A549 (cell line): Measurements from ENCODE around the gene SLC43A1. TPM values are rescaled to one million over a fixed set of nuclear protein-coding genes. Genes with fewer than 3 reads are reported as not detected.

Experiments
- ATAC-seq, 2 experiments: fragments of 200-7000 bp in 1 of 2; fragments of >200 bp in 1 of 2; cut with Nextera tagmentation in 1 of 2; cut with Tn5 transposase in 1 of 2; 3 replicates each; pipeline versions ENCODE4 v1.8.0 to v1.9.1; 2018 to 2020; ENCODE audit warnings: mild to moderate bottlenecking in 1 of 2, moderate library complexity in 1 of 2
- CTCF ChIA-PET: fragments of 300-600 bp; sonication (Branson Sonifier 250); formaldehyde crosslinking; extraction: SDS; loops from one replicate; lab custom pipeline; 2021; ENCODE audit warnings: antibody characterized with exemption, inconsistent platforms; lab: Yijun Ruan, JAX
- POLR2A ChIA-PET: fragments of 350-600 bp; formaldehyde crosslinking; extraction: SDS; loops from one replicate; lab custom pipeline; 2021; ENCODE audit warnings: antibody characterized with exemption, inconsistent platforms; lab: Yijun Ruan, JAX
- DNase-seq, 2 experiments: peaks; one replicate each; pipeline versions ENCODE4 v3.0.0 to v3.0.0-alpha.2; 2011 to 2016; ENCODE audit warnings: low read depth in 1 of 2, low spot score in 1 of 2
- FAIRE-seq: peaks from 2 replicates; lab custom pipeline; 2011; peaks lifted over from hg19 to GRCh38; lab: Jason Lieb, UNC
- H3K27ac ChIP-seq, 2 experiments: fragments of >200 bp; sonication (Bioruptor Twin); formaldehyde crosslinking; 3 replicates each; pipeline ENCODE4 v1.5.1; 2016 to 2017
- H3K4me1 ChIP-seq: fragments of >200 bp; sonication (Bioruptor Twin); formaldehyde crosslinking; 3 replicates; pipeline ENCODE4 v1.6.1; 2016
- H3K4me2 ChIP-seq: fragments of >200 bp; sonication (Bioruptor Twin); formaldehyde crosslinking; 3 replicates; pipeline ENCODE4 v1.6.1; 2016
- H3K4me3 ChIP-seq: fragments of >200 bp; sonication (Bioruptor Twin); formaldehyde crosslinking; 3 replicates; pipeline ENCODE4 v1.5.1; 2016
- H3K9me3 ChIP-seq: fragments of >200 bp; sonication (Bioruptor Twin); formaldehyde crosslinking; 3 replicates; pipeline ENCODE4 v1.6.1; 2016
- BHLHE40 ChIP-seq: IDR thresholded peaks from 2 replicates; pipeline ENCODE4 v1.6.1; 2012; ENCODE audit warnings: low read depth, low read length, inconsistent platforms
- CBX2 ChIP-seq: fragments of 200-600 bp; sonication (generic); IDR thresholded peaks from 2 replicates; pipeline ENCODE4 v1.6.1; 2016; ENCODE audit warnings: low read depth, mild to moderate bottlenecking, borderline replicate concordance
- CEBPB ChIP-seq, 2 experiments: fragments of >200 bp in 1 of 2; sonication (Bioruptor Twin) in 1 of 2; formaldehyde crosslinking in 1 of 2; IDR thresholded peaks; 2 replicates each; pipeline ENCODE4 v1.6.1; 2012 to 2016
- CHD2 ChIP-seq: fragments of 150-350 bp; IDR thresholded peaks from 2 replicates; pipeline ENCODE4 v1.6.1; 2014; ENCODE audit warnings: low read length; ENCODE audit not compliant: partially characterized antibody
- CHD4 ChIP-seq: fragments of 200-600 bp; sonication (generic); IDR thresholded peaks from 2 replicates; pipeline ENCODE4 v1.6.1; 2016; ENCODE audit warnings: antibody characterized with exemption, mild to moderate bottlenecking, borderline replicate concordance
- EP300 ChIP-seq, 2 experiments: fragments of >200 bp; sonication (Bioruptor Twin); formaldehyde crosslinking; IDR thresholded peaks; 2 replicates in 1 of 2; 3 replicates in 1 of 2; pipeline ENCODE4 v1.6.1; 2016 to 2017
- ESRRA ChIP-seq: fragments of 150-350 bp; IDR thresholded peaks from 2 replicates; pipeline ENCODE4 v1.6.1; 2014; ENCODE audit warnings: mild to moderate bottlenecking, low read length, borderline replicate concordance
- FOXS1 ChIP-seq: fragments of 250-450 bp; sonication (Bioruptor Pico); IDR thresholded peaks from 2 replicates; pipeline ENCODE4 v1.5.0; 2020; ENCODE audit warnings: mild to moderate bottlenecking, moderate library complexity
- GATA3 ChIP-seq: IDR thresholded peaks from 2 replicates; pipeline ENCODE4 v1.6.1; 2012; ENCODE audit warnings: borderline replicate concordance
- HDAC2 ChIP-seq: fragments of 200-600 bp; sonication (generic); IDR thresholded peaks from 2 replicates; pipeline ENCODE4 v1.6.1; 2016
- HES2 ChIP-seq: fragments of >200 bp; sonication (Bioruptor Twin); formaldehyde crosslinking; IDR thresholded peaks from 2 replicates; pipeline ENCODE4 v1.6.1; 2016
- HEYL ChIP-seq: fragments of 250-450 bp; sonication (Bioruptor Pico); IDR thresholded peaks from 2 replicates; pipeline ENCODE4 v1.8.0; 2021; ENCODE audit warnings: mild to moderate bottlenecking, moderate library complexity
- HOXB5 ChIP-seq: fragments of 250-450 bp; sonication (Bioruptor Pico); IDR thresholded peaks from 2 replicates; pipeline ENCODE4 v1.5.0; 2020; ENCODE audit warnings: mild to moderate bottlenecking, moderate library complexity
- MAFK ChIP-seq: fragments of 450-650 bp; IDR thresholded peaks from 2 replicates; pipeline ENCODE4 v1.6.1; 2014; ENCODE audit not compliant: partially characterized antibody
- MYC ChIP-seq: IDR thresholded peaks from 2 replicates; pipeline ENCODE4 v1.6.1; 2012; ENCODE audit warnings: mild to moderate bottlenecking, inconsistent platforms, low read length, improper control_type of control experiment, borderline replicate concordance
- NPAS2 ChIP-seq: fragments of 250-450 bp; sonication (Bioruptor Pico); IDR thresholded peaks from 2 replicates; pipeline ENCODE4 v1.8.0; 2022; ENCODE audit warnings: mild to moderate bottlenecking, moderate library complexity, borderline replicate concordance
- NR3C1 ChIP-seq: fragments of >200 bp; sonication (Bioruptor Twin); formaldehyde crosslinking; IDR thresholded peaks from 3 replicates; pipeline ENCODE4 v1.6.1; 2017
- POLR2A ChIP-seq: IDR thresholded peaks from 2 replicates; pipeline ENCODE4 v1.6.1; 2012; ENCODE audit warnings: mild to moderate bottlenecking, low read length
- RAD21 ChIP-seq, 2 experiments: fragments of >200 bp in 1 of 2; sonication (Bioruptor Twin) in 1 of 2; formaldehyde crosslinking in 1 of 2; IDR thresholded peaks in 1 of 2; conservative IDR thresholded peaks in 1 of 2; 2 replicates in 1 of 2; 3 replicates in 1 of 2; pipeline ENCODE4 v1.6.1; 2012 to 2018; ENCODE audit warnings: inconsistent platforms in 1 of 2
- RFX5 ChIP-seq: fragments of 450-650 bp; IDR thresholded peaks from 2 replicates; pipeline ENCODE4 v1.7.1; 2014; ENCODE audit warnings: antibody characterized with exemption, mild to moderate bottlenecking, moderate library complexity
- SMC3 ChIP-seq: fragments of >200 bp; sonication (Bioruptor Twin); formaldehyde crosslinking; IDR thresholded peaks from 3 replicates; pipeline ENCODE4 v1.6.1; 2018; ENCODE audit warnings: inconsistent platforms
- SREBF2 ChIP-seq: fragments of 450-650 bp; IDR thresholded peaks from 2 replicates; pipeline ENCODE4 v1.6.1; 2014; ENCODE audit warnings: mild to moderate bottlenecking, moderate library complexity
- TP53 ChIP-seq: fragments of 250-450 bp; sonication (Bioruptor Pico); IDR thresholded peaks from 2 replicates; pipeline ENCODE4 v1.5.0; 2021; ENCODE audit warnings: mild to moderate bottlenecking, moderate library complexity
- ZFP36 ChIP-seq: fragments of 450-650 bp; IDR thresholded peaks from 2 replicates; pipeline ENCODE4 v1.6.1; 2014; ENCODE audit warnings: borderline replicate concordance; ENCODE audit not compliant: partially characterized antibody
- ZNF302 ChIP-seq: fragments of 250-450 bp; sonication (Bioruptor Pico); IDR thresholded peaks from 2 replicates; pipeline ENCODE4 v1.9.0; 2021; ENCODE audit warnings: inconsistent platforms, mild to moderate bottlenecking, moderate library complexity
- WGBS: methylation state at CpG from one replicate; pipeline ENCODE4 v1.1.6; 2017; ENCODE audit errors: missing lambda C conversion rate; 5-methylcytosine and 5-hydroxymethylcytosine counted together
- polyA plus RNA-seq, 4 experiments: library from polyadenylated mRNA; depleted of rRNA in 3 of 4; stranded (reverse); fragments of >200 nt; fragmentation: RNase III in 1 of 4; extraction: RNeasy Plus Mini Kit Qiagen cat#74134 plus additional on column Dnase treatment in 1 of 4; gene quantifications; 2 replicates in 3 of 4; 3 replicates in 1 of 4; pipeline ENCODE4 v1.2.3, GENCODE V29; 2011 to 2017
- TF ChIP-seq, protein P1 (sequence below): fragments of 250-450 bp; sonication (Bioruptor Pico); IDR thresholded peaks from 2 replicates; pipeline ENCODE4 v1.5.0; 2021; ENCODE audit warnings: mild to moderate bottlenecking, moderate library complexity, borderline replicate concordance
- TF ChIP-seq, protein P2 (sequence below): fragments of 450-650 bp; IDR thresholded peaks from 2 replicates; pipeline ENCODE4 v1.6.1; 2014; ENCODE audit warnings: antibody characterized with exemption
- TF ChIP-seq, protein P3 (sequence below): fragments of 150-350 bp; IDR thresholded peaks from 2 replicates; pipeline ENCODE4 v1.6.1; 2014; ENCODE audit warnings: low read depth, mild to moderate bottlenecking, low read length
- TF ChIP-seq, protein P4 (sequence below): IDR thresholded peaks from 2 replicates; pipeline ENCODE4 v1.6.1; 2012
- TF ChIP-seq, protein P5 (sequence below): fragments of >200 bp; sonication (Bioruptor Twin); formaldehyde crosslinking; IDR thresholded peaks from 3 replicates; pipeline ENCODE4 v1.6.1; 2016

Gene SLC43A1
- polyA plus RNA-seq, 2 of the 4 experiments (the other 2 are of a cell fraction): 1.0 to 4.6 TPM

DNA sequence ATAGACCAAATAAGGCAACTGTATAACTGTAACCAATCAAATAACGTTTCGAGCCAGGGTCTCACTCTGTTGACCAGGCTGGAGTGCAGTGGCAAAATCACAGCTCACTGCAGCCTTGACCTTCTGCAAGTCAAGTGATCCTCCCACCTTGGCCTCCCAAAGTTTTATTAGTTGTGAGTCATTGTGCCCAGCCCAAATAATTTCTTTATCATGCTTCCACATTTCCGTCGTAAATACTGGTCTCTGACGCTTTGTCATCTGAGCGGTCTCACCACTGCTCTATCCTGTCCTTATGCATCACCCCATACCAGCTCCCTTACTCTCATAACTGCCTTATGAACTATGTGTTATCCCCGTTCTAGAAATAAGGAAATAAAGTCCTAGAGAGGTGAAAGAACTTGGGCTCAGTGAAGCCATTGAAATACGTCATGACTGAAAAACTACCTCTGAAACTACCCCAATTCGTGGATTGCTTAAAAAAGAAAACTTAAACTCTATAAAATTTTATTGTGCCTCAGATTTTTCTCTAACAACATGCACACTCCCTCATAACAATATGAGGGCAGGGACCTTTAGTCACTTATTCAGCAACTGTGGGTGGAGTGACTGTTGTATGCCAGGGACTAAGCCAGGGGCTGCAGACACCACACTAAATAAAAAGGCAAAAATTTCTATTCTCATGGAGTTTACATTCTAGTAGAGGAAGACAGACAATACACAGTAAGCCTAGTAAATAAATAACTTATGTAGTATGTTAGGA, 71.0 kb downstream of the SLC43A1 start (continued):
- TF ChIP-seq, protein P1, sequence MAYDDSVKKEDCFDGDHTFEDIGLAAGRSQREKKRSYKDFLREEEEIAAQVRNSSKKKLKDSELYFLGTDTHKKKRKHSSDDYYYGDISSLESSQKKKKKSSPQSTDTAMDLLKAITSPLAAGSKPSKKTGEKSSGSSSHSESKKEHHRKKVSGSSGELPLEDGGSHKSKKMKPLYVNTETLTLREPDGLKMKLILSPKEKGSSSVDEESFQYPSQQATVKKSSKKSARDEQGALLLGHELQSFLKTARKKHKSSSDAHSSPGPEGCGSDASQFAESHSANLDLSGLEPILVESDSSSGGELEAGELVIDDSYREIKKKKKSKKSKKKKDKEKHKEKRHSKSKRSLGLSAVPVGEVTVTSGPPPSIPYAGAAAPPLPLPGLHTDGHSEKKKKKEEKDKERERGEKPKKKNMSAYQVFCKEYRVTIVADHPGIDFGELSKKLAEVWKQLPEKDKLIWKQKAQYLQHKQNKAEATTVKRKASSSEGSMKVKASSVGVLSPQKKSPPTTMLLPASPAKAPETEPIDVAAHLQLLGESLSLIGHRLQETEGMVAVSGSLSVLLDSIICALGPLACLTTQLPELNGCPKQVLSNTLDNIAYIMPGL (CRISPR knock-in tag): no peak
- TF ChIP-seq CBX2 (no peak), POLR2A (no peak), ZFP36 (no peak), ZNF302 (CRISPR knock-in tag) (no peak), EP300 (IDR thresholded peaks at IDR 0.05) (peak; percentile 78 to 85; a peak in 3 of 5 replicates), MAFK (peak; percentile 26), SMC3 (peak; percentile 23; the same call in 1 of the 3 replicates), CHD4 (no peak), HOXB5 (CRISPR knock-in tag) (no peak), CHD2 (no peak), HDAC2 (no peak), FOXS1 (CRISPR knock-in tag) (no peak), BHLHE40 (no peak), RAD21 (conservative IDR thresholded peaks at IDR 0.05 in 1 of 2, IDR thresholded peaks at IDR 0.05 in 1 of 2) (peak in 1 of 2 experiments; percentile 9; a peak in 2 of 5 replicates), TP53 (no peak), NPAS2 (no peak), SREBF2 (no peak), RFX5 (no peak)
- TF ChIP-seq, protein P2, sequence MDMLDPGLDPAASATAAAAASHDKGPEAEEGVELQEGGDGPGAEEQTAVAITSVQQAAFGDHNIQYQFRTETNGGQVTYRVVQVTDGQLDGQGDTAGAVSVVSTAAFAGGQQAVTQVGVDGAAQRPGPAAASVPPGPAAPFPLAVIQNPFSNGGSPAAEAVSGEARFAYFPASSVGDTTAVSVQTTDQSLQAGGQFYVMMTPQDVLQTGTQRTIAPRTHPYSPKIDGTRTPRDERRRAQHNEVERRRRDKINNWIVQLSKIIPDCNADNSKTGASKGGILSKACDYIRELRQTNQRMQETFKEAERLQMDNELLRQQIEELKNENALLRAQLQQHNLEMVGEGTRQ: no peak
- TF ChIP-seq, protein P3, sequence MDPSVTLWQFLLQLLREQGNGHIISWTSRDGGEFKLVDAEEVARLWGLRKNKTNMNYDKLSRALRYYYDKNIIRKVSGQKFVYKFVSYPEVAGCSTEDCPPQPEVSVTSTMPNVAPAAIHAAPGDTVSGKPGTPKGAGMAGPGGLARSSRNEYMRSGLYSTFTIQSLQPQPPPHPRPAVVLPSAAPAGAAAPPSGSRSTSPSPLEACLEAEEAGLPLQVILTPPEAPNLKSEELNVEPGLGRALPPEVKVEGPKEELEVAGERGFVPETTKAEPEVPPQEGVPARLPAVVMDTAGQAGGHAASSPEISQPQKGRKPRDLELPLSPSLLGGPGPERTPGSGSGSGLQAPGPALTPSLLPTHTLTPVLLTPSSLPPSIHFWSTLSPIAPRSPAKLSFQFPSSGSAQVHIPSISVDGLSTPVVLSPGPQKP: no peak
- TF ChIP-seq, protein P4, sequence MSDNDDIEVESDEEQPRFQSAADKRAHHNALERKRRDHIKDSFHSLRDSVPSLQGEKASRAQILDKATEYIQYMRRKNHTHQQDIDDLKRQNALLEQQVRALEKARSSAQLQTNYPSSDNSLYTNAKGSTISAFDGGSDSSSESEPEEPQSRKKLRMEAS: peak; percentile 58; the same call in 1 of the 2 replicates
- TF ChIP-seq, protein P5, sequence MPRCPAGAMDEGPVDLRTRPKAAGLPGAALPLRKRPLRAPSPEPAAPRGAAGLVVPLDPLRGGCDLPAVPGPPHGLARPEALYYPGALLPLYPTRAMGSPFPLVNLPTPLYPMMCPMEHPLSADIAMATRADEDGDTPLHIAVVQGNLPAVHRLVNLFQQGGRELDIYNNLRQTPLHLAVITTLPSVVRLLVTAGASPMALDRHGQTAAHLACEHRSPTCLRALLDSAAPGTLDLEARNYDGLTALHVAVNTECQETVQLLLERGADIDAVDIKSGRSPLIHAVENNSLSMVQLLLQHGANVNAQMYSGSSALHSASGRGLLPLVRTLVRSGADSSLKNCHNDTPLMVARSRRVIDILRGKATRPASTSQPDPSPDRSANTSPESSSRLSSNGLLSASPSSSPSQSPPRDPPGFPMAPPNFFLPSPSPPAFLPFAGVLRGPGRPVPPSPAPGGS: no peak

DNA sequence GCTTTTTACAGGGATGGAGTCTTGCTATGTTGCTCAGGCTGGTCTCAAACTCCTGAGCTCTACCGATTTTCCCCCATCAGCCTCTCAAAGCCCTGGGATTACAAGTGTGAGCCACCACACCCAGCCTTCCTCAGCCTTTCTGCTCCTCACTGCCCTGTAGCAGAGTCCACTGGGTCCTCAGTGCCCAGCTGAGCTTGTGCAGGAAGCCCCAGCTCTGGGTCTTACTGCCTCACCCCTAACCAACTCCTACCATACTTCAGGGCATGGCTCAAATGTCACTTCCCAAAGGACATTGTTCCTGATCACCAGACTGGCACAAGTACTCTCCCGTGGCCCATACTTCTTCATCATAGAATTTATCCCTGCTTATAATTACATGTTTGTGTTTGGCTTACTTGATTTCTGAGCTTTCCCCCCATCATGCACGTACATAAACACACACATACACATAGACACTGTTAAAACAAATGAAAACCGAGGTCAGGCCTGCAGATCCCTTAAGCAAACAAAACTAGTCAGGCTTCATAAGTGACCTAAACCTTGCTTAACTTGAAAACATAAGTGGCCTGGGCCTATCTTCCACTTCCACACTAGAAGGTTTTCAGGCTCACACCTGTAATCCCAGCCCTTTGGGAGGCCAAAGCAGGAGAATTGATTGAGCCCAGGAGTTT, 74.6 kb downstream of the SLC43A1 start:
- Histone ChIP-seq H3K4me2 (peak overlapping the region; percentile 43), H3K4me1 (peaks cover 54% of the 10 kb centered on the region), H3K4me3 (no peak overlapping the region), H3K27ac (peak overlapping the region; percentile 80 to 85)
- WGBS: 44% methylated on average over 4 of the region's 4 CpGs
- POLR2A ChIA-PET: no interaction called here
- ATAC-seq: peak in 1 of 2 experiments; percentile 11; a peak in 3 of 6 replicates
- DNase-seq: peak in 1 of 2 experiments; percentile 49
- no peak for TF ChIP-seq HES2
- TF ChIP-seq, protein P3: no peak
- TF ChIP-seq HEYL (CRISPR knock-in tag): no peak
- no peak for TF ChIP-seq CEBPB (IDR thresholded peaks at IDR 0.05)
- no peak for TF ChIP-seq CHD4
- no peak for TF ChIP-seq NR3C1
- no peak for TF ChIP-seq MYC
- no peak for TF ChIP-seq ESRRA
- TF ChIP-seq HDAC2: no peak
- TF ChIP-seq GATA3: no peak
- TF ChIP-seq, all 56 proteins: peak for 0
- CTCF ChIA-PET: interaction anchor here (1.1 to 12.7 kb wide), 6 partner anchors 13 to 95 kb away, joined by 3 to 121 read pairs (median 4); partner anchors contain the start of genes RTN4RL2 and SLC43A3
- no peaks in the 10 kb centered on the region; the same call in 2 of the 3 replicates for H3K9me3 ChIP-seq
- no peak for FAIRE-seq
